Islet of Langerhans (tissue), 1 donor: ENCODE data around the gene TRAPPC3.

Source experiments
- FAIRE-seq: peaks from one replicate; lab custom pipeline; 2011; peaks lifted over from hg19 to GRCh38; lab: Jason Lieb, UNC

The TRAPPC3 gene

GRCh38 chr1:36097693-36098585 lies 51.3 kb downstream of the TRAPPC3 start:
- no peak for FAIRE-seq

GRCh38 chr1:36096500-36097432 lies 52.5 kb downstream of the TRAPPC3 start:
- no peak for FAIRE-seq

- no peak for FAIRE-seq
These were observed 53.4 kb downstream of the TRAPPC3 start for GRCh38 chr1:36095760-36096405.

- FAIRE-seq, result no peak
These were observed 54.6 kb downstream of the TRAPPC3 start for GRCh38 chr1:36094621-36095061.

- FAIRE-seq, result no peak
These were observed 55.4 kb downstream of the TRAPPC3 start for GRCh38 chr1:36093929-36094328.

- FAIRE-seq, result no peak
These were observed 56.1 kb downstream of the TRAPPC3 start for GRCh38 chr1:36093226-36093625.

GRCh38 chr1:36092798-36093185 lies 56.5 kb downstream of the TRAPPC3 start:
- no peak for FAIRE-seq

- FAIRE-seq, result no peak
These were observed 57.0 kb downstream of the TRAPPC3 start for GRCh38 chr1:36092166-36092797.

- FAIRE-seq, result no peak
These were observed 57.6 kb downstream of the TRAPPC3 start for GRCh38 chr1:36091698-36092097.

- FAIRE-seq, result no peak
These were observed 58.1 kb downstream of the TRAPPC3 start for GRCh38 chr1:36091141-36091540.

- FAIRE-seq, result no peak
These were observed 59.7 kb downstream of the TRAPPC3 start for GRCh38 chr1:36089393-36090121.

- FAIRE-seq, result no peak
These were observed 60.5 kb downstream of the TRAPPC3 start, which contains the start of gene ADPRS for GRCh38 chr1:36088577-36089392. TSS of gene ADPRS (plus strand) at chr1:36088892. CDS start at chr1:36088905, 13 bp downstream.

GRCh38 chr1:36088265-36088576 lies 61.1 kb downstream of the TRAPPC3 start:
- no peak for FAIRE-seq

- FAIRE-seq, result no peak
These were observed 61.8 kb downstream of the TRAPPC3 start for GRCh38 chr1:36087233-36088123.
